NCI-H1092 treated with DMSO at 0.1 percent for 48 hours (cell line): Measurements from ENCODE around the gene SCN5A.

ENCODE experiments used
- DNase-seq: peaks from one replicate; lab custom pipeline; 2025; lab: John Stamatoyannopoulos, UW

SCN5A gene

DNA sequence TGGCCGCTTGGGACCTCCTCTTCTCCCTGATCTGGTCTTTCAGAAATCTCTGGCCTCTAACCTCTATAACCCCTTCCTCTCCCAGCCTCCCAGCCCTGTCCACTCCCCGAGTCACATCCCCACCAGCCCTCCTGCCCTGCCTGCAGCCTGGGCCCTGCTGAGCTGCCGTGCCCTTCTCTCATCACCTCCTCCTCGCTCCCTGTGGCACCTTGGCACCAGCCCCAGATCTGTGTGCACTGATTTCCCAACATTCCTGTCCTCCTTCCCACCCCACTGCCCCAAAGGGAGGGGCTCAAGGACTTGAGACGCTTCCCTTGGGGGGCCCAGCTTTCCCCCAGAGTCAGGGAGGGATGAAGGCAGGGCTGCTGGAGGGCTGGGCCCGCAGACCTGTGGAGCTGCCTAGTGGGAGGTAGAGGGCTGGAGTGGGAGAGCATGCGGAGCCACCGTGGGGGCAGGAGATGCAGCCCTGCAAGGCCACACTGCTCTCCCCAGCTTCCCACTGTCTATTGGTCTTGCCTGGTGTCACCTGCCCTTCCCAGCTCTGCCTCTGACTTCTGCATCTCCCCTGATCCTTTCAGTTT, 110.6 kb downstream of the SCN5A start:
- no peak for DNase-seq

DNA sequence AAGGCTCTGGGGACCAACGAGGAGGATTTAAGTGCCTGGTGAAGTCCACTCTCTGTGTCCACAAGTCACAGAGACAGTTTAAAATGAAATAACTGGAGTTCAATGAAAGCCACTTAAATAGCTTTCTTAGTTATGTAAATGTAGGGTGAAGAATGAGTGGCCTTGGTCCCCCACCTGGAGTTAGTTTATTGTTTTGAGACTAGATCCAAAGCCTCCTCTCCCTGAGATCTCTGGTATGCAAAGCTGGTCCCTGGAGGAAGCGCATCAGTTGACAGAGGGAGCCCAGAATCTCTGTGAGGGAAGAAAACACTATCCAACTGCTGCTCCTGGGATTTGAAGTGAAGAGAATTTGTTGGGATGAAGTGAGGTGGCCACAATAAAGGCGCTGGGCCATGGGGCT, 112.8 kb downstream of the SCN5A start:
- DNase-seq, result no peak

- no peak for DNase-seq
Measured at GRCh38 chr3:38534604-38535003, 114.9 kb downstream of the SCN5A start.

GRCh38 chr3:38534180-38534579, 115.3 kb downstream of the SCN5A start:
- DNase-seq, result no peak

- no peak for DNase-seq
Measured at GRCh38 chr3:38533285-38533976, 116.1 kb downstream of the SCN5A start.

- DNase-seq, result no peak
Measured at GRCh38 chr3:38532529-38532928, 117.0 kb downstream of the SCN5A start.

DNA sequence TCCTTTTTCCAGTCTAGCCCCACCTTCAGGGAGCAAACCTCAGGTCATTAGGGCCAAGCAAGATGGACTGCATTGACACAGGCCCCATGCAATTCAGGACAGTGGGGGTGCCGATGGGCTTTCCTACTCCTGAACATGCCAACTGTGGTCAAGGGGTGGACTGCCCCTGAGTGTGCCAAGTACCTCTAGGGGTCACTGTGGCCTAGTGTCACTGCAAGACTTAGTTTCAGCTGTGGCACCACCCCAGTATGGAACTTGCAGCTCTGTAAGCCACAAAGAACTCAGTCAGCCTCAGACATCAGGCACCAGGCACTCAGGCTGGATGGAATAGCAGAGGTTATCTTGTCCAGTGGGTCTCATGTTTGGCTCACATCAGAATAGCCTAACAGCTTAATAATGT, 121.0 kb downstream of the SCN5A start:
- no peak for DNase-seq

DNA sequence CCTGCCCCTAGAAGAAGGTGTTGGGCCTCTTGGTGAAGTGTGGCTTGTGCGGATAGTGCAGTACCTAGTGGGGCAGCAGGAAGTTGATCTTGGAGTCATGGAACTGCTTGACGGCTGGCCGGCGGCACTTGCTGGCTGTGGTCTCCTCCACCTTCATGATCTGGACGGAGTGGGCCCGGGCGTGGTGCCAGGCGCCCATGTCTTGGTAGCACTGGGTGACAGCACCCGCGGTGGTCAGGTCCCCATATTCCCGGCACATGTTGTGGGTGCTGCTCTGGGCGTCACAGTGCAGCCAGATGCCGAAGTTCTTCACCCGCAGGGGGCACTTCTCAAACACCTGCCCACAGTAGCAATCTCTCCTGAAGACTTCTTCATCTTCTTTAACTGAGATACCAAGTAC, 122.7 kb downstream of the SCN5A start:
- no peak for DNase-seq

- DNase-seq, result no peak
Measured at GRCh38 chr3:38524141-38524739, 125.2 kb downstream of the SCN5A start.

DNA sequence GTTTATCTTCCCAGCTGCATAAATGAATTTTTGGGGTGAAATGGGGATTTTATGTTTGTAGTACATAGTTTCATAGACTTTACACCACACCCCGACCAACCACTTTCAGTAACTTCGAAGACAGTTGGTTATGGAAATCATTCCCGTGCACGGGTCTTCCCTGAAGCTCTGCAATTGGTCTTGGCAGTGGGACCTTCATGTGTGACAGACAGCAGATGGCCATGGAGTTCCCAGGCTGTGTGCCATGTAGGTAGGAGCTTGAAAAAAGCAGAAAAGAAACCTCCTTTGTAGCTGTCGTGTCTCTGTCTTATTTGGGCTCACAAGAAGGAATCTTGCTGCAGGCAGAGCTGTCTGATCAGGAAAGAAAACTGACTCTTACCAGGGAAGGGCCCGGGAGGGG, 127.5 kb downstream of the SCN5A start:
- no peak for DNase-seq

DNA sequence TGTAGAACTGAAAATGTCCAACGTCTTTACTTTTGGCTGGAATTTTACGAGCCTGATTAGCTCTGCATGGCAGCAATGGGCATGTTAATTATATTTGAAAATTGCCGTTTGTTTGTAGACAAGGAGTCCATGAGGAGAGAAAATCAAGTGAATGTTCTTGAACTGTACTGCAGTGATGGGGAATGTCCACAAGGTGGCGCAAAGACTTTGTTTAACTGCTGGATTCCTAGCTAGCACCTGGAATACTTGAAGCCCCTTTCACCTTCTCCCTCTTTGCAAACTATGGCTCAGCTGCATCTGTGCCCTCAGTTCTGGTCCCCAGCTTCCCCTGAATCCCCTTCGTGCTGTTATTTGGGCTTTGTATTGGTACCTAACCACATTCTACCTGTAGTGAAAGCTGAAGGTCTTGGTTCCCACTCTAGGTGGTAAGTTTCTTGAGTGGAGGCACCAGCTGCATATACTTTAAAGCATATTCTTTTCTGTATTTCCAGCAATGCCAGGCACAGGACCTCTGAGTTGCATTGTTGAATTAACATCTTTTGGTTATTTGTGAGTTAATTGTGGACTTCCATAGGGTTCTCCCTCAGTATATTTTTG, 128.0 kb downstream of the SCN5A start:
- peak; percentile 50 for DNase-seq

DNA sequence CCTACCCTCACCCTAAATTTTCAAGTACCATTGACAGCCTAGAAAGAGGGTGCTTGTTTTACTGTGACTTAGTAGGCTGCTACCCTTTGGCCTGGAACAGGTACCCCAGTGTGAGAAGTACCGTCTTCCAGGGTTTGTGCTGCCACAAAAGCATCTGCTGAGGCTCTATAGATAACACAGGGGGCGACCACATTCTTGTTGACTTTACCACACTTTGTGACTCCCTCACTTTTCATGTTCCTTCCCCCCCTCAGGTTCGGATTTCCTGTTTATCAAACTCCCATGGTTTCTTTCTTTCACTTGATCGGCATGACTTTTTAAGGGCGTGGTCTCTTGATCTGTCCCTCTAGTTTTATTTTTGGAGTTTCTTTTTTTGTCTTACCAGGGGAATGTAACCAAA, 129.8 kb downstream of the SCN5A start:
- DNase-seq, result no peak

DNA sequence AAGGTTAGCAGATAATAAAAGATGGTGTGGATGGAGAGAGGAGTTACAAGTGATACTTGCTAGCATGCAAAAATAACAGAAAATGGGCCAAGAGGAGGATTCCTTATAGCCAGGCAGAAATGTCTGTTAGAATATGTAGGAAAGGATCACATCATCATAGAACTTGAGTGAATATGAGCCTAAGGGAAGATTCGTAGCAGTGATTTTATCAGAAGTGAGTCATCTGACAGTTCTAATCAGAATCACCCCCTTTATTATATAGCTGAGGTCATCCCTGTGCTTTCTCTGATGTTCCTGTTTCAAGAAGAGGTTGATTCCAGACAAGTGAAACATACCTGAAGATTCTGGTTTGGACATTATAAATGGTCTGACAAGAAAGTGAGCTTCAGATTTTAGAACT, 130.5 kb downstream of the SCN5A start:
- no peak for DNase-seq

- no peak for DNase-seq
Measured at GRCh38 chr3:38516669-38517068, 132.8 kb downstream of the SCN5A start.

DNA sequence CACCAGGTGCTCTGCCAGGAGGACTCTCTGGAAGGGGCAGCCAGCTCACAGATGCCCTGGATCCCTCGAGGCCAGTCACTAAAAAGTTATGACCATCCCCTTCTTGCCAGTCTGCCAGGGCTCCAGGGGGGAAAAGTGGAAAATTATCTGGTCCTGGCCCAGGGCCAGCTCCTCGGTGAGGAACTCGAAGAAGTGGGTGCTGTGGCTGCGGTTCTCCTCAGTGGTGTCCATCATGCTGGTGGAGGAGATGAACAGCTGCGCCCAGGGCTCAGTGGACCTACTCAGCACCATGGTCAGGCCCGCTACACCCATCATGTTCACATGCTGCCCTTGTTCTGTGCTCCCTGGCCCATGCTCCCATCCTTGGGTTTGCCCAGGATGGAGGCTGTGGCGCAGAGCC, 134.1 kb downstream of the SCN5A start:
- DNase-seq, result no peak

DNA sequence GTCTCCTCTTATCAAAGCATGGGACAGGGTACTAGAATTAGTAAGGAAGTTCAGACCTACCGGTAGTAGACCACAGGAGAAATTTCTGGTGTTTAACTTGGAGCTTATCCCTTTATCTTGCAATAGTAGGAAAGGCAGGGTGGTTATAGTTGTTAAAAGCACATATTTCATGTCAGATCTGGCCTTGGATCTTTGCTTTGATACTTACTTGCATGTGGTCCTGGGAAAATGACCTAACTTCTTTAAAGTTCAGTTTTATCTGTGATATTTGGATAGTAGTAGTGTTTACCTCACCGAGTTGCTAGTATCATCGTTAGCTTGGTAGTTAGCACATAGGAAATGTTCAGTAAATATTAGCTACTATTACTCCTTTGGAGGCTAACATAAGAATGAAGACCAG, 137.9 kb downstream of the SCN5A start:
- no peak for DNase-seq

DNA sequence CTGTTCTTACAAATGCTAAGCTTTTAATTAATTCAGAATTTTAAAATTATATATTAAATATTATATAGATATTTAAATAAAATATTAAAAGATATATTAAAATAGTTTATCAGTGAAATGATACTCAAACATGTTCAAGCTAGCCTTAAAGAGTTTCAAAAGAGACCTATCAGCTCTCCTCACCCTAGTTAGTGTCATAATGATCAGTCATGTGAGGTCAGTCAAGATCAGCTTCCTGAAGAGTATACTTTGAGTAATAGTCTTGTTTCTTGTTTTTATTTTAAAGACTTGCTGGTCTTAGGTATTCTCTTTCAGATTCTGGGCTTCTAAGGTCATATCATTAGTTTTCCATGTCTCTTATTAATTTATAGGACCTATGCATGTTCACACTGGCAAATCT, 138.9 kb downstream of the SCN5A start:
- DNase-seq, result no peak

DNA sequence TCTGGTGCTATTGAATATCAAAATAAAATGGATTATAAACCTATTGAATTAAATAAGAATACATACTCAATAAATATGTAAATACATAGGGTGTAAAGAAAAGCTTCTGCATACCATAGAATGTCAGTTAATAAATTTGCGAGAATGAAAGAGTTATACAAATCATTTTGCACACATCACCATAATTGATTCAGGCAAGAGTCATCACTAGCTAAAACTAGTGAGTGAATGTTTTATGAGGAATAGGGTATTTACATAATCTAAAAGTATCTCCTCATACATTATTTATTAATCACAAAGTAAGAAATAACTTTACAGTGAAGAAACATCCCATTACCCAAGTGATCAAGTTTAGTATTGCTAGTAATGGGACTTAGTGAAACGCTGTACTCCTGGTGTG, 139.8 kb downstream of the SCN5A start:
- DNase-seq, result no peak

GRCh38 chr3:38507120-38507519, 142.4 kb downstream of the SCN5A start:
- no peak for DNase-seq

GRCh38 chr3:38500688-38501417, 148.6 kb downstream of the SCN5A start:
- DNase-seq, result no peak
